K562 (cell line): ENCODE measurements around the gene CDC25B. TPM values are rescaled to one million over a fixed set of nuclear protein-coding genes. Genes with fewer than 3 reads are reported as not detected.

Experiments
- ATAC-seq: fragments of 200-7000 bp; cut with Tn5 transposase; 3 replicates; pipeline ENCODE4 v1.9.1; 2020; ENCODE audit warnings: moderate library complexity
- BruUV-seq: library from RNA; stranded (reverse); fragments of 400-500 nt; replicated peaks from 2 replicates; lab custom pipeline; 2021; lab: Mats Ljungman, UMichigan
- CTCF ChIA-PET: fragments of 300-600 bp; formaldehyde crosslinking; extraction: SDS; loops from one replicate; lab custom pipeline; 2021; ENCODE audit warnings: low intra/inter-chr PET ratio; lab: Yijun Ruan, JAX
- POLR2A ChIA-PET: fragments of 300-600, 350-650 bp; sonication (Branson Sonifier 250); formaldehyde crosslinking; extraction: SDS; loops from one replicate; lab custom pipeline; 2021; ENCODE audit warnings: antibody characterized with exemption, inconsistent platforms; lab: Yijun Ruan, JAX
- DNase-seq, 4 experiments: peaks; one replicate each; pipeline versions ENCODE4 v3.0.0 to v3.0.0-alpha.2; 2011 to 2018; ENCODE audit warnings: low spot score in 3 of 4, mixed read lengths in 3 of 4; ENCODE audit errors: extremely low read depth in 1 of 4
- FAIRE-seq: peaks from 2 replicates; lab custom pipeline; 2011; peaks lifted over from hg19 to GRCh38; lab: Jason Lieb, UNC
- H2AFZ ChIP-seq: 2 replicates; pipeline ENCODE4 v1.6.0; 2011; ENCODE audit warnings: low read depth, low read length, control low read depth, inconsistent platforms
- H3K27ac ChIP-seq: fragments of 200-600 bp; 3 replicates; pipeline ENCODE4 v1.8.0; 2011; ENCODE audit warnings: low read depth, mild to moderate bottlenecking, control low read depth, inconsistent platforms, low read length, moderate library complexity, mixed read lengths; ENCODE audit errors: extremely low read depth
- H3K27me3 ChIP-seq, 2 experiments: fragments of 300-600 bp in 1 of 2; 2 replicates in 1 of 2; 3 replicates in 1 of 2; pipeline versions ENCODE4 v1.6.0 to v1.8.0; 2011; ENCODE audit warnings: inconsistent platforms in 2 of 2, low read length in 2 of 2, mild to moderate bottlenecking in 1 of 2, mixed read lengths in 1 of 2, moderate library complexity in 1 of 2; ENCODE audit not compliant: control insufficient read depth in 2 of 2, insufficient read depth in 2 of 2
- H3K36me3 ChIP-seq: fragments of 300-600 bp; 3 replicates; pipeline ENCODE4 v1.8.0; 2011; ENCODE audit warnings: mild to moderate bottlenecking, low read length, inconsistent platforms; ENCODE audit not compliant: control insufficient read depth, insufficient read depth
- H3K4me1 ChIP-seq, 2 experiments: fragments of 200-600 bp in 1 of 2; replicated peaks in 1 of 2; 2 replicates in 1 of 2; 3 replicates in 1 of 2; pipeline versions ENCODE4 v1.5.1 to v1.8.0; 2011; ENCODE audit warnings: inconsistent platforms in 2 of 2, low read length in 2 of 2, mild to moderate bottlenecking in 1 of 2, mixed read lengths in 1 of 2, moderate library complexity in 1 of 2; ENCODE audit not compliant: control insufficient read depth in 2 of 2, insufficient read depth in 2 of 2
- H3K4me2 ChIP-seq: 2 replicates; pipeline ENCODE4 v1.6.1; 2011; ENCODE audit warnings: low read length, control low read depth, inconsistent platforms, mixed read lengths; ENCODE audit not compliant: insufficient read depth
- H3K4me3 ChIP-seq: fragments of 200-600 bp; sonication (generic), shearing (Covaris generic); 2 replicates; pipeline ENCODE4 v1.5.1; 2016; ENCODE audit warnings: control low read depth, inconsistent platforms
- H3K79me2 ChIP-seq: fragments of 200-600 bp; 3 replicates; pipeline ENCODE4 v1.8.0; 2011; ENCODE audit warnings: low read length, inconsistent platforms; ENCODE audit not compliant: control insufficient read depth, insufficient read depth
- H3K9ac ChIP-seq, 2 experiments: 2 replicates each; pipeline versions ENCODE4 v1.6.0 to v1.6.1; 2011; ENCODE audit warnings: low read depth in 2 of 2, low read length in 2 of 2, control low read depth in 1 of 2, inconsistent platforms in 1 of 2, mild to moderate bottlenecking in 1 of 2, mixed read lengths in 1 of 2; ENCODE audit not compliant: insufficient read depth in 1 of 2
- H3K9me1 ChIP-seq: one replicate; pipeline ENCODE4 v1.6.0; 2011; ENCODE audit warnings: inconsistent platforms, mild to moderate bottlenecking, low read length, moderate library complexity; ENCODE audit not compliant: control insufficient read depth, insufficient read depth
- H3K9me3 ChIP-seq: replicated peaks from 2 replicates; pipeline ENCODE4 v1.5.1; 2011; ENCODE audit warnings: low read depth, low read length, inconsistent platforms; ENCODE audit not compliant: control insufficient read depth, insufficient read depth
- H4K20me1 ChIP-seq: replicated peaks from 2 replicates; pipeline ENCODE4 v1.6.1; 2011; ENCODE audit warnings: low read length, inconsistent platforms, mixed read lengths; ENCODE audit not compliant: control insufficient read depth, insufficient read depth
- EGR1 ChIP-seq: fragments of 450-650 bp; conservative IDR thresholded peaks from 2 replicates; pipeline ENCODE4 v1.6.1; 2017; ENCODE audit warnings: mild to moderate bottlenecking
- IFI16 ChIP-seq: fragments of 250-450 bp; sonication (Bioruptor Pico); IDR thresholded peaks from 2 replicates; pipeline ENCODE4 v2.1.2; 2022; ENCODE audit warnings: mild to moderate bottlenecking, inconsistent platforms
- MCM7 ChIP-seq, 2 experiments: fragments of 450-650 bp; IDR thresholded peaks; 2 replicates each; pipeline ENCODE4 v1.6.1; 2016 to 2018
- NFYB ChIP-seq: IDR thresholded peaks from 2 replicates; pipeline ENCODE4 v1.6.1; 2011; ENCODE audit warnings: mild to moderate bottlenecking, moderate library complexity; ENCODE audit not compliant: insufficient read length; ENCODE audit errors: extremely low read depth
- TCF7 ChIP-seq: sonication (generic); IDR thresholded peaks from 2 replicates; pipeline ENCODE4 v1.6.1; 2016; ENCODE audit warnings: antibody characterized with exemption, borderline replicate concordance
- TRIM28 ChIP-seq: fragments of 450-650 bp; IDR thresholded peaks from 2 replicates; pipeline ENCODE4 v1.6.1; 2017
- WGBS: fragments of 100-300 bp; shearing (Covaris generic); methylation state at CpG from one replicate; pipeline ENCODE4 v1.1.6; 2016; ENCODE audit warnings: low coverage, mixed read lengths; ENCODE audit not compliant: insufficient coverage; ENCODE audit errors: missing lambda C conversion rate; 5-methylcytosine and 5-hydroxymethylcytosine counted together
- in situ Hi-C: fragments of 300-500 bp; cut with MboI; formaldehyde crosslinking; loops from 4 replicates; pipeline ENCODE4 v1.15.0; 2018; ENCODE audit warnings: inconsistent platforms, mixed read lengths
- intact Hi-C: fragments of 100-400 bp; cut with micrococcal nuclease; formaldehyde crosslinking; loops from 2 replicates; pipeline ENCODE4 v1.14.2; 2022
- polyA plus RNA-seq, 8 experiments: library from polyadenylated mRNA; depleted of rRNA in 4 of 8; stranded (reverse) in 5 of 8; unstranded in 3 of 8; fragments of >200 nt; fragmentation: Nextera tagmentation in 2 of 8; fragmentation: Illumina TruSeq in 1 of 8; extraction: Ambion mirVana in 2 of 8; extraction: Trizol in 1 of 8; gene quantifications; 2 replicates each; pipeline versions ENCODE4 v1.2.1 to v1.2.3, GENCODE V29; 2011 to 2014; ENCODE audit warnings: inconsistent platforms in 1 of 8, missing spikeins in 1 of 8
- total RNA-seq, 7 experiments: library from RNA; depleted of rRNA in 6 of 7; stranded (reverse); fragments of >200 nt in 6 of 7; fragmentation: Illumina TruSeq in 2 of 7; extraction: Trizol in 2 of 7; gene quantifications; 2 replicates each; pipeline versions ENCODE4 v1.2.1 to v1.2.3, GENCODE V29; 2011 to 2021; ENCODE audit warnings: low replicate concordance in 1 of 7
- TF ChIP-seq, protein P1 (sequence below): fragments of 450-650 bp; IDR thresholded peaks from 2 replicates; pipeline ENCODE4 v1.6.1; 2017; ENCODE audit warnings: antibody characterized with exemption

CDC25B gene
- total and polyA plus RNA-seq, 9 of the 15 experiments (the other 6 are each of a cell fraction or from before 2014, with no cell fraction given), result 2.3 to 35.7 (median 9.5) TPM

DNA sequence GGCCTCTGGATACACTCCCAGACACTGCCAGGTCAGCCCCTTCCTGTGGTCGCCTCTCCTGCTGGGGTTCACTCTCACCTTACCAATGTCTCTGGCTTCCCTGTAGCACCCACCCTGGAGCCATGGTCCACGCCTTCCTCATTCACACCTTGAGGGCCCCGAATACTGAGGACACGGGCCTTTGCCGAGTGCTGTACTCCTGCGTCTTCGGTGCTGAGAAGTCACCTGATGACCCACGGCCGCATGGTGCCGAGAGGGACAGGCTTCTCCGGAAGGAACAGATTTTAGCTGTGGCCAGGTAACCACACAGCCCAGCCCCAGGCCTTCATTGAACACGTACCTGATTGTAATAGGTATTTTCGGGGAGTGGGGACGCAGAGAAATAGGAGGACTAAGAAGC, 25.9 kb downstream of the CDC25B start (continued):
- no peak for TF ChIP-seq EGR1

DNA sequence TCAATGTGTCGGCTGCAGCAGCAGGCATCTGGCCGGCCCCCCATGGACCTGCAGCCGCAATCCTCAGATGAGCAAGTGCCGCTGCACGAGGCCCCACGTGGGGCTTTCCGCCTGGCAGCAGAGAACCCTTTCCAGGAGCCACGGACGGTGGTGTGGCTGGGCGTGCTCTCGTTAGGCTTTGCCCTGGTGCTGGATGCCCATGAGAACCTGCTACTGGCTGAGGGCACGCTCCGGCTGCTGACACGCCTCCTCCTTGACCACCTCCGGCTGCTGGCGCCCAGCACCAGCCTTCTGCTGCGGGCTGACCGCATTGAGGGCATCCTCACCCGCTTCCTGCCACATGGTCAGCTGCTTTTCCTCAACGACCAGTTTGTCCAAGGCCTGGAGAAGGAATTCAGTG, 27.8 kb downstream of the CDC25B start:
- Histone ChIP-seq H3K27ac (no peak overlapping the region), H3K4me1 (peaks cover 9 to 19% of the 10 kb centered on the region in 2 experiments; a peak in 4 of 5 replicates), H3K9me1 (no peaks in the 10 kb centered on the region), H2AFZ (no peak overlapping the region), H3K4me3 (no peak overlapping the region), H4K20me1 (no peaks in the 10 kb centered on the region), H3K4me2 (no peak overlapping the region), H3K79me2 (peaks cover 13% of the 10 kb centered on the region; the same call in 1 of the 3 replicates), H3K9me3 (no peaks in the 10 kb centered on the region), H3K36me3 (peaks cover 22% of the 10 kb centered on the region; the same call in 2 of the 3 replicates), H3K9ac (peak overlapping the region in 1 of 2 experiments; percentile 48; a peak in 1 of 4 replicates), H3K27me3 (no peaks in the 10 kb centered on the region)
- FAIRE-seq (no peak), DNase-seq (no peak), ATAC-seq (no peak)
- 94% methylated on average over 10 of the region's 20 CpGs for WGBS
- ChIA-PET CTCF (no interaction called here), POLR2A (interaction anchor here (0.6 kb wide), 1 partner anchor 86 kb away, joined by 3 read pairs; no protein-coding TSS in a partner anchor)
- in situ Hi-C loops (no loop called here), intact Hi-C loops (no loop called here)
- no peak for TF ChIP-seq IFI16 (CRISPR knock-in tag)
- TF ChIP-seq, protein P1, sequence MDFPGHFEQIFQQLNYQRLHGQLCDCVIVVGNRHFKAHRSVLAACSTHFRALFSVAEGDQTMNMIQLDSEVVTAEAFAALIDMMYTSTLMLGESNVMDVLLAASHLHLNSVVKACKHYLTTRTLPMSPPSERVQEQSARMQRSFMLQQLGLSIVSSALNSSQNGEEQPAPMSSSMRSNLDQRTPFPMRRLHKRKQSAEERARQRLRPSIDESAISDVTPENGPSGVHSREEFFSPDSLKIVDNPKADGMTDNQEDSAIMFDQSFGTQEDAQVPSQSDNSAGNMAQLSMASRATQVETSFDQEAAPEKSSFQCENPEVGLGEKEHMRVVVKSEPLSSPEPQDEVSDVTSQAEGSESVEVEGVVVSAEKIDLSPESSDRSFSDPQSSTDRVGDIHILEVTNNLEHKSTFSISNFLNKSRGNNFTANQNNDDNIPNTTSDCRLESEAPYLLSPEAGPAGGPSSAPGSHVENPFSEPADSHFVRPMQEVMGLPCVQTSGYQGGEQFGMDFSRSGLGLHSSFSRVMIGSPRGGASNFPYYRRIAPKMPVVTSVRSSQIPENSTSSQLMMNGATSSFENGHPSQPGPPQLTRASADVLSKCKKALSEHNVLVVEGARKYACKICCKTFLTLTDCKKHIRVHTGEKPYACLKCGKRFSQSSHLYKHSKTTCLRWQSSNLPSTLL, result no peak
- no peak for TF ChIP-seq TCF7
- no peak for TF ChIP-seq MCM7 (IDR thresholded peaks at IDR 0.05)
- no peak for TF ChIP-seq TRIM28
- TF ChIP-seq NFYB, result no peak
- BruUV-seq, result no TSS peak
